ENCODE data around the gene PXYLP1.

DNA sequence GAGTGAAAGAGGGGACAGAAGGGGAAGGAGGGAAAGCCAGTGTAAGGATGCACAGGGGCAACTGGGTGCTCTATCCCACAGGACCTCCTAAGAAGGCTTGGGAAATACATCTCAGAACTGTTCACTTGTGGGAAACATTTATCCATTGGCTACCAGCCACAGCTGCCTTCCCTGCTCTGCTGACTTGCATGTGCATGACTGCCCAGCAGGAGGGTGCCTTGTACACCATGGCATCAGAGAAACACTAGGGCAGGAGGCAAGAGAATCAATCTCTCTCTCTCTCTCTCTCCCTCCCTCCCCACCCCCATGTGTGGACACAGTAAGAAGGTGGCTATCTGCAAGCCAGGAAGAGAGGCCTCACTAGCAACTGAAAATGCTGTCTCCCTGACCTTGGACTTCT, 73.8 kb downstream of the PXYLP1 start:
- TF ChIP-seq, protein P1, sequence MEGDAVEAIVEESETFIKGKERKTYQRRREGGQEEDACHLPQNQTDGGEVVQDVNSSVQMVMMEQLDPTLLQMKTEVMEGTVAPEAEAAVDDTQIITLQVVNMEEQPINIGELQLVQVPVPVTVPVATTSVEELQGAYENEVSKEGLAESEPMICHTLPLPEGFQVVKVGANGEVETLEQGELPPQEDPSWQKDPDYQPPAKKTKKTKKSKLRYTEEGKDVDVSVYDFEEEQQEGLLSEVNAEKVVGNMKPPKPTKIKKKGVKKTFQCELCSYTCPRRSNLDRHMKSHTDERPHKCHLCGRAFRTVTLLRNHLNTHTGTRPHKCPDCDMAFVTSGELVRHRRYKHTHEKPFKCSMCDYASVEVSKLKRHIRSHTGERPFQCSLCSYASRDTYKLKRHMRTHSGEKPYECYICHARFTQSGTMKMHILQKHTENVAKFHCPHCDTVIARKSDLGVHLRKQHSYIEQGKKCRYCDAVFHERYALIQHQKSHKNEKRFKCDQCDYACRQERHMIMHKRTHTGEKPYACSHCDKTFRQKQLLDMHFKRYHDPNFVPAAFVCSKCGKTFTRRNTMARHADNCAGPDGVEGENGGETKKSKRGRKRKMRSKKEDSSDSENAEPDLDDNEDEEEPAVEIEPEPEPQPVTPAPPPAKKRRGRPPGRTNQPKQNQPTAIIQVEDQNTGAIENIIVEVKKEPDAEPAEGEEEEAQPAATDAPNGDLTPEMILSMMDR (IDR thresholded peaks at IDR 0.05; ENCODE audit: poor library complexity) = no peak
- no peak for TF ChIP-seq EZH2 (IDR thresholded peaks at IDR 0.05; ENCODE audit: borderline replicate concordance)
- no peak for TF ChIP-seq EZH2phosphoT487 (IDR thresholded peaks at IDR 0.05; ENCODE audit: low read depth, severe bottlenecking, unreplicated experiment)

Measured in hepatocyte (in vitro differentiated cells).